MCF 10A (cell line): ENCODE data around the gene CCDC83. TPM values are rescaled to one million over a fixed set of nuclear protein-coding genes. Genes with fewer than 3 reads are reported as not detected.
A peak's percentile ranks its signal among the peaks of the same experiment; 100 is the strongest.

ENCODE experiments used
- BruUV-seq: library from RNA; stranded (reverse); fragments of 400-500 nt; replicated peaks from 2 replicates; lab custom pipeline; 2021; lab: Mats Ljungman, UMichigan
- CTCF ChIA-PET: fragments of 300-600 bp; sonication (Branson Sonifier 250); formaldehyde crosslinking; extraction: SDS; loops from one replicate; lab custom pipeline; 2021; ENCODE audit warnings: antibody characterized with exemption, inconsistent platforms; lab: Yijun Ruan, JAX
- POLR2A ChIA-PET: fragments of 300-600, 350-650 bp; sonication (Branson Sonifier 250); formaldehyde crosslinking; extraction: SDS; loops from one replicate; lab custom pipeline; 2020; ENCODE audit warnings: antibody characterized with exemption, inconsistent platforms; lab: Yijun Ruan, JAX
- DNase-seq: peaks from one replicate; pipeline ENCODE4 v3.0.0-alpha.2; 2018; ENCODE audit not compliant: unreplicated experiment
- H3K27ac Mint-ChIP-seq: one replicate; pipeline ENCODE4 v1.8.0; 2022; ENCODE audit warnings: mild to moderate bottlenecking, low read depth, mixed read lengths; ENCODE audit not compliant: unreplicated experiment
- H3K27me3 Mint-ChIP-seq: one replicate; pipeline ENCODE4 v1.8.0; 2022; ENCODE audit warnings: mixed read lengths; ENCODE audit not compliant: insufficient read depth, unreplicated experiment
- H3K36me3 Mint-ChIP-seq: one replicate; pipeline ENCODE4 v1.8.0; 2022; ENCODE audit warnings: mild to moderate bottlenecking, moderate library complexity, mixed read lengths; ENCODE audit not compliant: insufficient read depth, unreplicated experiment
- H3K4me1 Mint-ChIP-seq: one replicate; pipeline ENCODE4 v1.8.0; 2022; ENCODE audit warnings: mixed read lengths; ENCODE audit not compliant: insufficient read depth, unreplicated experiment
- H3K4me3 Mint-ChIP-seq: one replicate; pipeline ENCODE4 v1.8.0; 2022; ENCODE audit warnings: mild to moderate bottlenecking, moderate library complexity, mixed read lengths; ENCODE audit not compliant: unreplicated experiment
- H3K9me3 Mint-ChIP-seq: one replicate; pipeline ENCODE4 v1.8.0; 2022; ENCODE audit warnings: mixed read lengths; ENCODE audit not compliant: unreplicated experiment
- CTCF ChIP-seq: fragments of 200-600 bp; IDR thresholded peaks from one replicate; pipeline ENCODE4 v1.8.0; 2022; ENCODE audit warnings: antibody characterized with exemption, mild to moderate bottlenecking; ENCODE audit not compliant: unreplicated experiment
- intact Hi-C: fragments of 100-400 bp; cut with micrococcal nuclease; formaldehyde crosslinking; loops from 2 replicates; pipeline ENCODE4 v1.14.1; 2022
- total RNA-seq: library from RNA; stranded (reverse); gene quantifications from 2 replicates; pipeline ENCODE4 v1.2.3, GENCODE V29; 2022

CCDC83 gene
- total RNA-seq, 1 experiment from 2014 or later: not detected

DNA sequence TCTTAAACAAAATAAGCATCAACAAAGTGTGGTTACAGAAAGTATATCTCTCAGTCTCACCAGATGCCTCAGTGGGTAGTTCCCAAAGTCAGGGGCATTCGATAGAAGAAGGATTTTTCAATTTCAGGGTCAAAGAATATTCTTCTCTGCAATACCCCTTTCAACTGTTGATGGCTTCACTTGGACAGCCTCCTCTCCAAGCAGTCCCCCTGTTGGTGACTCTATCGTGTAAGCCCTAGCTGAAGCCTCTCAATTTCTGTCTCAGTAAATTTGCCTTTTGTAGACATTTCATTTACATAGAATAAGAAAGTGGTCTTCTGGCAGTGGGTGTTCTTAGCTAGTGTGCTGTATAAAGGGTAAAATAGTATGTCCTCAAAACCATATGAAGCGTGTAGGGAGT, 11.3 kb upstream of the CCDC83 start:
- ChIA-PET CTCF (interaction anchor here (0.6 to 1.5 kb wide), 5 partner anchors 10 to 704 kb away, joined by 3 to 5 read pairs (median 3); partner anchors contain the start of gene CCDC83), POLR2A (interaction anchor here (0.6 to 2.2 kb wide), 9 partner anchors 10 to 331 kb away, joined by 3 to 9 read pairs (median 3); partner anchors contain the start of gene CCDC83)
- Mint-ChIP-seq H3K27ac (peak overlapping the region; percentile 36), H3K9me3 (no peaks in the 10 kb centered on the region), H3K36me3 (no peaks in the 10 kb centered on the region), H3K27me3 (no peaks in the 10 kb centered on the region), H3K4me3 (no peak overlapping the region), H3K4me1 (peaks cover 13% of the 10 kb centered on the region)
- no peak for TF ChIP-seq CTCF
- BruUV-seq: no TSS peak
- intact Hi-C loops: loop anchor here (1.0 kb wide), 1 partner anchor 179 kb away; the partner anchor contains the start of gene CREBZF
- no peak for DNase-seq

GRCh38 chr11:85844439-85845123, 10.6 kb upstream of the CCDC83 start:
- no peak for TF ChIP-seq CTCF
- peak overlapping the region; percentile 36 for H3K27ac Mint-ChIP-seq
- CTCF ChIA-PET: interaction anchor here (0.6 to 1.5 kb wide), 5 partner anchors 11 to 221 kb away, joined by 3 to 5 read pairs (median 3); partner anchors contain the start of gene CCDC83
- peaks cover 13% of the 10 kb centered on the region for H3K4me1 Mint-ChIP-seq
- H3K4me3 Mint-ChIP-seq: no peak overlapping the region
- intact Hi-C loops: loop anchor here (1.0 kb wide), 1 partner anchor 179 kb away; the partner anchor contains the start of gene CREBZF
- H3K36me3 Mint-ChIP-seq: no peaks in the 10 kb centered on the region
- peak; percentile 91 for DNase-seq
- POLR2A ChIA-PET: interaction anchor here (0.6 to 2.2 kb wide), 12 partner anchors 10 to 331 kb away, joined by 3 to 9 read pairs (median 3); partner anchors contain the start of genes CCDC83 and TMEM126B
- H3K9me3 Mint-ChIP-seq: no peaks in the 10 kb centered on the region
- H3K27me3 Mint-ChIP-seq: no peaks in the 10 kb centered on the region
- no TSS peak for BruUV-seq

DNA sequence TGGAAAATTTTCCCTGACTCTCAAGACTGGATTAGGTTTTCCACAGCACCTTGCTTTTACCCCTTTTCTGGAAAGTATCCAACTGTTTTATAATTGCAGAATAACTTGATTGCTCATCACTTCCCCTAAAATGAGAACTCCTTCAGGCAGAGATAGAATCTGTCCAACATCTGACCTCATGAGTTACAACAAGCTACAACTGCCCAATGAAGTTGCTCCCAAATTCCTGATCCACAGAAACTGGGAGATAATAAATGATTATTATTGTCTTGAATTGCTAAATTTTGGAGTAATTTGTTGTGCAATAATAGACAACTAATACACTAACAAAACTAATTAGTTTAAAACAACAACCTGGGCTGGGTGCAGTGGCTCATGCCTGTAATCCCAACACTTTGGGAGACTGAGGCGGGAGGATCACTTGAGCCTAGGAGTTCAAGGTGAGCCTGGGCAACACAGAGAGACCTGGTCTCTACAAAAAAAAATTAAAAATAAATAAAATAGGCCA, 10.0 kb upstream of the CCDC83 start:
- intact Hi-C loops: no loop called here
- POLR2A ChIA-PET: interaction anchor here (0.6 to 2.2 kb wide), 9 partner anchors 9 to 251 kb away, joined by 3 to 9 read pairs (median 3); partner anchors contain the start of genes CCDC83 and TMEM126B
- H3K4me1 Mint-ChIP-seq: peaks cover 13% of the 10 kb centered on the region
- CTCF ChIA-PET: interaction anchor here (0.6 to 1.5 kb wide), 6 partner anchors 10 to 222 kb away, joined by 3 to 5 read pairs (median 4); partner anchors contain the start of gene CCDC83
- peak; percentile 65 for DNase-seq
- H3K27me3 Mint-ChIP-seq: no peaks in the 10 kb centered on the region
- no TSS peak for BruUV-seq
- TF ChIP-seq CTCF: no peak
- no peaks in the 10 kb centered on the region for H3K9me3 Mint-ChIP-seq
- no peaks in the 10 kb centered on the region for H3K36me3 Mint-ChIP-seq
- peak overlapping the region; percentile 36 for H3K27ac Mint-ChIP-seq
- H3K4me3 Mint-ChIP-seq: no peak overlapping the region

DNA sequence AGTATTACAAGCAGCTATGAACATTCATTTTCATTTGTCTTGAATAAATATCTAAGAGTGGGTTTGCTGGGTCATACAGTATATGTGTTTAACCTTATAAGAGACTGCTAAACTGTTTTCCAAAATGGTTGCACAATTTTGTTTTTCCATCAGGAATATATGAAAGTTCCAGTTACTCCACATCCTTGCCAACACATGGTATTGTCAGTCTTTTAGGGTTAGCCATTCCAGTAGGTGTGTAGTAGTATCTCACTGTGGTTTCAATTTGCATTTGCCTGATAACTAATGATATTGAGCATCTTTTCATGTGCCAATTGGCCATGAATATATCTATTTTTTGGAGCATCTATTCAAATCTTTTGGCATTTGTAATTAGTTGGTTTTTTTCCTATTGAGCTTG, 7.7 kb upstream of the CCDC83 start:
- CTCF ChIA-PET: interaction anchor here (1.1 to 1.3 kb wide), 2 partner anchors 194 to 445 kb away, joined by 3 read pairs; no protein-coding TSS in a partner anchor
- Mint-ChIP-seq H3K4me3 (no peak overlapping the region), H3K27ac (no peak overlapping the region), H3K36me3 (no peaks in the 10 kb centered on the region), H3K27me3 (no peaks in the 10 kb centered on the region), H3K4me1 (peaks cover 13% of the 10 kb centered on the region), H3K9me3 (no peaks in the 10 kb centered on the region)
- DNase-seq: no peak
- BruUV-seq: no TSS peak
- no peak for TF ChIP-seq CTCF
- intact Hi-C loops: no loop called here
- POLR2A ChIA-PET: interaction anchor here (0.7 kb wide), 1 partner anchor 150 kb away, joined by 3 read pairs; no protein-coding TSS in a partner anchor
